Measurements from ENCODE around the gene SYNJ2.

The SYNJ2 gene

GRCh38 chr6:157998707-157999167 is 17.1 kb downstream of the SYNJ2 start:
- no peak for DNase-seq (ENCODE audit: low spot score)

- DNase-seq (ENCODE audit: low spot score): no peak
These were observed 17.7 kb downstream of the SYNJ2 start for GRCh38 chr6:157999168-158000051.

GRCh38 chr6:158000530-158001307 is 19.1 kb downstream of the SYNJ2 start:
- no peak for DNase-seq (ENCODE audit: low spot score)

GRCh38 chr6:158002249-158002950 is 20.7 kb downstream of the SYNJ2 start:
- no peak for DNase-seq (ENCODE audit: low spot score)

GRCh38 chr6:158002951-158003853 is 21.5 kb downstream of the SYNJ2 start:
- DNase-seq (ENCODE audit: low spot score): peak; percentile 76

GRCh38 chr6:158003910-158004700 is 22.4 kb downstream of the SYNJ2 start:
- DNase-seq (ENCODE audit: low spot score): no peak

- no peak for DNase-seq (ENCODE audit: low spot score)
These were observed 23.0 kb downstream of the SYNJ2 start for GRCh38 chr6:158004701-158005095.

- no peak for DNase-seq (ENCODE audit: low spot score)
These were observed 24.0 kb downstream of the SYNJ2 start for GRCh38 chr6:158005626-158006180.

- no peak for DNase-seq (ENCODE audit: low spot score)
These were observed 24.7 kb downstream of the SYNJ2 start for GRCh38 chr6:158006331-158006730.

- DNase-seq (ENCODE audit: low spot score): no peak
These were observed 25.3 kb downstream of the SYNJ2 start for GRCh38 chr6:158006821-158007570.

GRCh38 chr6:158008864-158009113 is 27.1 kb downstream of the SYNJ2 start:
- DNase-seq (ENCODE audit: low spot score): no peak

- DNase-seq (ENCODE audit: low spot score): no peak
These were observed 27.6 kb downstream of the SYNJ2 start for GRCh38 chr6:158009114-158009891.

- no peak for DNase-seq (ENCODE audit: low spot score)
These were observed 28.4 kb downstream of the SYNJ2 start for GRCh38 chr6:158009935-158010585.

- DNase-seq (ENCODE audit: low spot score): no peak
These were observed 29.2 kb downstream of the SYNJ2 start for GRCh38 chr6:158010591-158011477.

- no peak for DNase-seq (ENCODE audit: low spot score)
These were observed 29.8 kb downstream of the SYNJ2 start for GRCh38 chr6:158011478-158011920.

- no peak for DNase-seq (ENCODE audit: low spot score)
These were observed 30.4 kb downstream of the SYNJ2 start for GRCh38 chr6:158011980-158012566.
